Chondrocyte (in vitro differentiated cells): Measurements from ENCODE around the gene NOD1. TPM values are rescaled to one million over a fixed set of nuclear protein-coding genes. Genes with fewer than 3 reads are reported as not detected.
A peak's percentile ranks its signal among the peaks of the same experiment; 100 is the strongest.
"Not testable (repeated sequence)": the region's sequence is repeated elsewhere in the genome, so short reads cannot be mapped to it uniquely, and the experiment has no call there.

ENCODE experiments used
- DNase-seq: peaks from one replicate; pipeline ENCODE4 v3.0.0; 2021; ENCODE audit warnings: mixed read lengths, low spot score
- H3K27ac Mint-ChIP-seq: one replicate; pipeline ENCODE4 v1.8.0; 2021; ENCODE audit warnings: mild to moderate bottlenecking, moderate library complexity, mixed read lengths; ENCODE audit not compliant: unreplicated experiment
- H3K27me3 Mint-ChIP-seq: 2 replicates; pipeline ENCODE4 v1.8.0; 2021; ENCODE audit warnings: low read depth, mixed read lengths
- H3K36me3 Mint-ChIP-seq: 2 replicates; pipeline ENCODE4 v1.8.0; 2021; ENCODE audit warnings: low read depth, mixed read lengths
- H3K4me1 Mint-ChIP-seq: 2 replicates; pipeline ENCODE4 v1.8.0; 2021; ENCODE audit warnings: low read depth, mild to moderate bottlenecking, mixed read lengths
- H3K4me3 Mint-ChIP-seq: one replicate; pipeline ENCODE4 v1.8.0; 2021; ENCODE audit warnings: mild to moderate bottlenecking, moderate library complexity, mixed read lengths; ENCODE audit not compliant: unreplicated experiment
- H3K9me3 Mint-ChIP-seq: 2 replicates; pipeline ENCODE4 v1.8.0; 2021; ENCODE audit warnings: low read depth, mixed read lengths
- CTCF ChIP-seq: fragments of 200-600 bp; sonication (generic); IDR thresholded peaks from 2 replicates; pipeline ENCODE4 v1.5.0; 2021; ENCODE audit warnings: antibody characterized with exemption, mild to moderate bottlenecking, moderate library complexity
- total RNA-seq: library from RNA; stranded (reverse); gene quantifications from 3 replicates; pipeline ENCODE4 v1.2.1, GENCODE V29; 2021

Gene NOD1
- total RNA-seq, 1 donor from 2014 or later: 6.6 TPM

- Mint-ChIP-seq H3K4me1 (no peaks in the 10 kb centered on the region), H3K27ac (no peak overlapping the region)
Measured at GRCh38 chr7:30487371-30487770, 8.8 kb upstream of the NOD1 start.

GRCh38 chr7:30485667-30486066 lies 7.1 kb upstream of the NOD1 start:
- Mint-ChIP-seq H3K27me3 (no peaks in the 10 kb centered on the region), H3K36me3 (peaks cover 2% of the 10 kb centered on the region), H3K4me1 (no peaks in the 10 kb centered on the region), H3K4me3 (no peak overlapping the region), H3K27ac (no peak overlapping the region), H3K9me3 (peaks cover 3% of the 10 kb centered on the region)
- DNase-seq: no peak
- no peak for TF ChIP-seq CTCF

More at GRCh38 chr7:30487371-30487770, 8.8 kb upstream of the NOD1 start:
- H3K4me3 Mint-ChIP-seq: no peak overlapping the region
- TF ChIP-seq CTCF: no peak
- peaks cover 3% of the 10 kb centered on the region for H3K36me3 Mint-ChIP-seq
- peaks cover 19% of the 10 kb centered on the region for H3K9me3 Mint-ChIP-seq
- no peak for DNase-seq
- no peaks in the 10 kb centered on the region for H3K27me3 Mint-ChIP-seq

- not testable (repeated sequence) for H3K27ac Mint-ChIP-seq, H3K27me3 Mint-ChIP-seq, H3K4me3 Mint-ChIP-seq, H3K9me3 Mint-ChIP-seq, DNase-seq, H3K36me3 Mint-ChIP-seq
- H3K4me1 Mint-ChIP-seq: peaks cover 26% of the 10 kb centered on the region
Measured at GRCh38 chr7:30481416-30481815, 2.8 kb upstream of the NOD1 start.

- DNase-seq: no peak
Measured at GRCh38 chr7:30479202-30480120, 877 bp upstream of the NOD1 start.

GRCh38 chr7:30476459-30477145 lies 2.0 kb downstream of the NOD1 start:
- Mint-ChIP-seq H3K4me1 (peaks cover 65% of the 10 kb centered on the region), H3K36me3 (no peaks in the 10 kb centered on the region), H3K27ac (no peak overlapping the region), H3K9me3 (no peaks in the 10 kb centered on the region), H3K4me3 (no peak overlapping the region), H3K27me3 (no peaks in the 10 kb centered on the region)
- DNase-seq: no peak
- no peak for TF ChIP-seq CTCF

More at GRCh38 chr7:30479202-30480120, 877 bp upstream of the NOD1 start:
- Mint-ChIP-seq H3K27ac (peak overlapping the region; percentile 68), H3K4me3 (peak overlapping the region; percentile 95), H3K36me3 (no peaks in the 10 kb centered on the region), H3K4me1 (peaks cover 43% of the 10 kb centered on the region), H3K9me3 (no peaks in the 10 kb centered on the region), H3K27me3 (no peaks in the 10 kb centered on the region)
- no peak for TF ChIP-seq CTCF
